Measurements from ENCODE around the gene KCTD14.

GRCh38 chr11:78009062-78009461, 14.0 kb downstream of the KCTD14 start:
- TF ChIP-seq EZH2 (IDR thresholded peaks at IDR 0.05; ENCODE audit: borderline replicate concordance, low read length): no peak
- no peak for TF ChIP-seq CTCF (conservative IDR thresholded peaks at IDR 0.05 in 1 of 2, IDR thresholded peaks at IDR 0.05 in 1 of 2; ENCODE audit: extremely low read depth in 1 of 2, insufficient read depth in 1 of 2, low read depth in 1 of 2, low read length in 2 of 2)
